C4-2B (cell line): ENCODE data around the gene MYO15A.

Experiments
- H3K27ac ChIP-seq: fragments of 450-650 bp; 2 replicates; pipeline ENCODE4 v1.5.1; 2017
- ZFX ChIP-seq: fragments of 450-650 bp; IDR thresholded peaks from 2 replicates; pipeline ENCODE4 v1.6.1; 2017
- TF ChIP-seq, protein P1 (sequence below): fragments of 450-650 bp; conservative IDR thresholded peaks from 2 replicates; pipeline ENCODE4 v1.5.1; 2017; ENCODE audit warnings: mild to moderate bottlenecking

MYO15A gene

GRCh38 chr17:18191967-18192366, 83.4 kb downstream of the MYO15A start:
- peak overlapping the region; percentile 92 for H3K27ac ChIP-seq
- TF ChIP-seq, protein P1, sequence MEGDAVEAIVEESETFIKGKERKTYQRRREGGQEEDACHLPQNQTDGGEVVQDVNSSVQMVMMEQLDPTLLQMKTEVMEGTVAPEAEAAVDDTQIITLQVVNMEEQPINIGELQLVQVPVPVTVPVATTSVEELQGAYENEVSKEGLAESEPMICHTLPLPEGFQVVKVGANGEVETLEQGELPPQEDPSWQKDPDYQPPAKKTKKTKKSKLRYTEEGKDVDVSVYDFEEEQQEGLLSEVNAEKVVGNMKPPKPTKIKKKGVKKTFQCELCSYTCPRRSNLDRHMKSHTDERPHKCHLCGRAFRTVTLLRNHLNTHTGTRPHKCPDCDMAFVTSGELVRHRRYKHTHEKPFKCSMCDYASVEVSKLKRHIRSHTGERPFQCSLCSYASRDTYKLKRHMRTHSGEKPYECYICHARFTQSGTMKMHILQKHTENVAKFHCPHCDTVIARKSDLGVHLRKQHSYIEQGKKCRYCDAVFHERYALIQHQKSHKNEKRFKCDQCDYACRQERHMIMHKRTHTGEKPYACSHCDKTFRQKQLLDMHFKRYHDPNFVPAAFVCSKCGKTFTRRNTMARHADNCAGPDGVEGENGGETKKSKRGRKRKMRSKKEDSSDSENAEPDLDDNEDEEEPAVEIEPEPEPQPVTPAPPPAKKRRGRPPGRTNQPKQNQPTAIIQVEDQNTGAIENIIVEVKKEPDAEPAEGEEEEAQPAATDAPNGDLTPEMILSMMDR: no peak
- TF ChIP-seq ZFX: no peak

GRCh38 chr17:18194394-18194793, 85.8 kb downstream of the MYO15A start:
- TF ChIP-seq, protein P1: no peak
- no peak for TF ChIP-seq ZFX
- H3K27ac ChIP-seq: no peak overlapping the region

GRCh38 chr17:18194804-18195203, 86.2 kb downstream of the MYO15A start:
- no peak for TF ChIP-seq ZFX
- TF ChIP-seq, protein P1: no peak

GRCh38 chr17:18195246-18195645, 86.7 kb downstream of the MYO15A start:
- no peak overlapping the region for H3K27ac ChIP-seq

More at GRCh38 chr17:18194804-18195203, 86.2 kb downstream of the MYO15A start:
- H3K27ac ChIP-seq: no peak overlapping the region

GRCh38 chr17:18197535-18198194, 89.1 kb downstream of the MYO15A start:
- no peak overlapping the region for H3K27ac ChIP-seq
- TF ChIP-seq ZFX: no peak
- TF ChIP-seq, protein P1: no peak

More at GRCh38 chr17:18195246-18195645, 86.7 kb downstream of the MYO15A start:
- TF ChIP-seq ZFX: no peak
- TF ChIP-seq, protein P1: no peak

DNA sequence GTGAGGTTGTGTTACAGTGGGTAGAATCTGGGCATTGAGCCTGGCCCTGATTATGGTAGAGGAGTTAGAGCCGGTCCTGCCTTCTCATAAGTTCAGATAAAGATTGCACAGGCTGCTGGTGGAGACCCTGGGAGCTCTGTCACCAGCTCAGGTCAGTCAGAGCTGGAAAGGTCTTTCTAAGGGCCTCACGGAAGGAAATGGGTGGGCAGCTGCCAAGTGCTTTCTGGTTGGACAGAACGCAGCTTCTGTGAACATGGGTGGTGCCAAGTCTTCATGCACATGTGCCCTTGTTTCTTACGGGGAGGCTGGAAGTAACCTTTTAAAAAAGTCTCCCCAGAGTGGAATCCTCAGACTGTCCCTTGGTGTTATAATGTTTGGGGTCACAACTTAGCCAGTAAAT, 90.0 kb downstream of the MYO15A start:
- no peak overlapping the region for H3K27ac ChIP-seq
- TF ChIP-seq, protein P1: no peak
- no peak for TF ChIP-seq ZFX

DNA sequence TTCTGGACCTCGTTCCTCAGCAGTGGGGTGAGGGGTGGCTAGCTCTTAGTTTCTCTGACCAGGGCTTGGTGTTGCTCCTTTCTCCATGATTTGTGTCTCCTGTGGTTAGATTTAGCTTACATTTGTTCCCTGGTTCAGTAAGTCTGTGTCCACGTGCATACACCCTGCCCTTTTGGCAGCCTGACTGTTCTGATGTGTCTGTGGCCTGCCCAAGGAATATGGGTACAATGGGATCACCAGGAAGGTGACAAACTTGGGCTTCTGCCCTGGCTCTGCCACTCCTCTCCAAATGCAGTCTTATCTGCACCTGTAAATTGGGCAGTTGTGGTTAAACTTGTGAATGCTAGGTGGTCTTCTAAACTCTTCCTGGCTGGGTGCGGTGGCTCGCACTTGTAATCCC, 92.6 kb downstream of the MYO15A start:
- TF ChIP-seq, protein P1: no peak
- no peak for TF ChIP-seq ZFX
- no peak overlapping the region for H3K27ac ChIP-seq
